ENCODE measurements around the gene SERTM2. TPM values are rescaled to one million over a fixed set of nuclear protein-coding genes. Genes with fewer than 3 reads are reported as not detected.

SERTM2 gene
- total RNA-seq, 2 experiments from 2014 or later, result not detected

GRCh38 chrX:111515298-111515697, 3.9 kb downstream of the SERTM2 start:
- intact Hi-C loops (cut with micrococcal nuclease; ENCODE audit: unreplicated experiment), result no loop called here
- Histone ChIP-seq H3K27ac (ENCODE audit: low read depth, low read length, poor library complexity, severe bottlenecking) (no peak overlapping the region), H2AFZ (ENCODE audit: low read length) (no peak overlapping the region), H4K20me1 (ENCODE audit: insufficient read depth, low read length) (no peaks in the 10 kb centered on the region), H3K9me2 (ENCODE audit: insufficient read depth, low read length) (no peaks in the 10 kb centered on the region), H3K4me1 (ENCODE audit: insufficient read depth, low read length, poor library complexity, severe bottlenecking) (no peaks in the 10 kb centered on the region), H3K9me3 (ENCODE audit: low read length) (no peaks in the 10 kb centered on the region), H3K79me2 (ENCODE audit: insufficient read depth, low read depth, low read length) (no peaks in the 10 kb centered on the region), H3K36me3 (ENCODE audit: insufficient read depth, low read length) (no peaks in the 10 kb centered on the region), H3K4me2 (ENCODE audit: low read length) (no peak overlapping the region), H3K4me3 (ENCODE audit: low read depth, low read length, poor library complexity, severe bottlenecking) (no peak overlapping the region)
- no TSS peak for BruUV-seq (replicated peaks)
- POLR2A ChIA-PET, result no interaction called here
- CTCF ChIA-PET (ENCODE audit: unreplicated experiment), result no interaction called here
- DNase-seq (ENCODE audit: low spot score), result no peak
- TF ChIP-seq EZH2phosphoT487 (IDR thresholded peaks at IDR 0.05; ENCODE audit: borderline replicate concordance, low read depth, low read length), result no peak
- TF ChIP-seq CTCF (conservative IDR thresholded peaks at IDR 0.05; ENCODE audit: low read length), result no peak

GRCh38 chrX:111518667-111519066, 7.2 kb downstream of the SERTM2 start:
- intact Hi-C loops (cut with micrococcal nuclease; ENCODE audit: unreplicated experiment), result no loop called here
- CTCF ChIA-PET (ENCODE audit: unreplicated experiment), result no interaction called here

GRCh38 chrX:111519215-111519614, 7.8 kb downstream of the SERTM2 start:
- H3K79me2 ChIP-seq (ENCODE audit: insufficient read depth, low read depth, low read length), result no peaks in the 10 kb centered on the region
- H3K4me1 ChIP-seq (ENCODE audit: insufficient read depth, low read length, poor library complexity, severe bottlenecking), result no peaks in the 10 kb centered on the region
- TF ChIP-seq CTCF (conservative IDR thresholded peaks at IDR 0.05; ENCODE audit: low read length) (no peak), EZH2phosphoT487 (IDR thresholded peaks at IDR 0.05; ENCODE audit: borderline replicate concordance, low read depth, low read length) (no peak)
- H4K20me1 ChIP-seq (ENCODE audit: insufficient read depth, low read length), result no peaks in the 10 kb centered on the region
- H3K36me3 ChIP-seq (ENCODE audit: insufficient read depth, low read length), result no peaks in the 10 kb centered on the region
- H2AFZ ChIP-seq (ENCODE audit: low read length), result no peak overlapping the region
- no peaks in the 10 kb centered on the region for H3K9me3 ChIP-seq (ENCODE audit: low read length)
- no peak overlapping the region for H3K27ac ChIP-seq (ENCODE audit: low read depth, low read length, poor library complexity, severe bottlenecking)
- no peak overlapping the region for H3K4me3 ChIP-seq (ENCODE audit: low read depth, low read length, poor library complexity, severe bottlenecking)
- H3K4me2 ChIP-seq (ENCODE audit: low read length), result no peak overlapping the region
- no peak for DNase-seq (ENCODE audit: low spot score)
- no TSS peak for BruUV-seq (replicated peaks)
- ChIA-PET POLR2A (no interaction called here), CTCF (ENCODE audit: unreplicated experiment) (no interaction called here)
- intact Hi-C loops (cut with micrococcal nuclease; ENCODE audit: unreplicated experiment), result no loop called here
- no peaks in the 10 kb centered on the region for H3K9me2 ChIP-seq (ENCODE audit: insufficient read depth, low read length)

More at GRCh38 chrX:111518667-111519066, 7.2 kb downstream of the SERTM2 start:
- H3K4me1 ChIP-seq (ENCODE audit: insufficient read depth, low read length, poor library complexity, severe bottlenecking), result no peaks in the 10 kb centered on the region
- H2AFZ ChIP-seq (ENCODE audit: low read length), result no peak overlapping the region
- DNase-seq (ENCODE audit: low spot score), result no peak
- H3K27ac ChIP-seq (ENCODE audit: low read depth, low read length, poor library complexity, severe bottlenecking), result no peak overlapping the region
- TF ChIP-seq CTCF (conservative IDR thresholded peaks at IDR 0.05; ENCODE audit: low read length) (no peak), EZH2phosphoT487 (IDR thresholded peaks at IDR 0.05; ENCODE audit: borderline replicate concordance, low read depth, low read length) (no peak)
- no peaks in the 10 kb centered on the region for H3K79me2 ChIP-seq (ENCODE audit: insufficient read depth, low read depth, low read length)
- H3K4me3 ChIP-seq (ENCODE audit: low read depth, low read length, poor library complexity, severe bottlenecking), result no peak overlapping the region
- BruUV-seq (replicated peaks), result no TSS peak
- H3K9me3 ChIP-seq (ENCODE audit: low read length), result no peaks in the 10 kb centered on the region
- no peaks in the 10 kb centered on the region for H3K36me3 ChIP-seq (ENCODE audit: insufficient read depth, low read length)
- POLR2A ChIA-PET, result no interaction called here
- no peaks in the 10 kb centered on the region for H4K20me1 ChIP-seq (ENCODE audit: insufficient read depth, low read length)
- no peaks in the 10 kb centered on the region for H3K9me2 ChIP-seq (ENCODE audit: insufficient read depth, low read length)
- H3K4me2 ChIP-seq (ENCODE audit: low read length), result no peak overlapping the region

Data from OCI-LY7 (cell line).